Osteoblast (primary cell): Measurements from ENCODE around the gene NRK. TPM values are rescaled to one million over a fixed set of nuclear protein-coding genes. Genes with fewer than 3 reads are reported as not detected.

Experiments used
- DNase-seq: peaks from one replicate; pipeline ENCODE4 v3.0.0; 2011; ENCODE audit warnings: low spot score, mixed read lengths; ENCODE audit not compliant: insufficient read length; ENCODE audit errors: missing footprints
- H2AFZ ChIP-seq: 2 replicates; pipeline ENCODE4 v1.6.0; 2011; ENCODE audit warnings: mild to moderate bottlenecking, low read length
- H3K27ac ChIP-seq: 2 replicates; pipeline ENCODE4 v1.5.1; 2011; ENCODE audit warnings: mild to moderate bottlenecking, low read depth, low read length, moderate library complexity
- H3K27me3 ChIP-seq: 2 replicates; pipeline ENCODE4 v1.6.0; 2012; ENCODE audit warnings: mild to moderate bottlenecking, control low read depth, inconsistent platforms, low read length, moderate library complexity; ENCODE audit not compliant: insufficient read depth
- H3K36me3 ChIP-seq: 2 replicates; pipeline ENCODE4 v1.5.1; 2011; ENCODE audit warnings: mild to moderate bottlenecking, low read length, control low read depth, moderate library complexity; ENCODE audit not compliant: insufficient read depth
- H3K4me1 ChIP-seq: 2 replicates; pipeline ENCODE4 v1.5.1; 2011; ENCODE audit warnings: mild to moderate bottlenecking, low read length, control low read depth, moderate library complexity; ENCODE audit not compliant: insufficient read depth
- H3K4me2 ChIP-seq: 2 replicates; pipeline ENCODE4 v1.6.0; 2011; ENCODE audit warnings: mild to moderate bottlenecking, low read length; ENCODE audit not compliant: insufficient read depth
- H3K4me3 ChIP-seq: fragments of 200-600 bp; sonication (generic); 3 replicates; pipeline ENCODE4 v1.5.1; 2012; ENCODE audit warnings: mild to moderate bottlenecking, low read length, inconsistent platforms; ENCODE audit not compliant: insufficient read depth
- H3K79me2 ChIP-seq: 2 replicates; pipeline ENCODE4 v1.6.0; 2012; ENCODE audit warnings: mild to moderate bottlenecking, low read length, control low read depth, inconsistent platforms; ENCODE audit not compliant: insufficient read depth
- H3K9me3 ChIP-seq: 2 replicates; pipeline ENCODE4 v1.5.1; 2011; ENCODE audit warnings: low read depth, low read length, control low read depth
- H4K20me1 ChIP-seq: 2 replicates; pipeline ENCODE4 v1.6.0; 2012; ENCODE audit warnings: mild to moderate bottlenecking, low read length, control low read depth; ENCODE audit not compliant: insufficient read depth
- CTCF ChIP-seq: IDR thresholded peaks from 2 replicates; pipeline ENCODE4 v1.5.1; 2011; ENCODE audit warnings: mild to moderate bottlenecking, low read depth, low read length, moderate library complexity; ENCODE audit errors: extremely low read depth
- total RNA-seq: library from RNA; depleted of rRNA; stranded (reverse); fragments of >200 nt; gene quantifications from 2 replicates; pipeline ENCODE4 v1.2.3, GENCODE V29; 2012

NRK gene
- total RNA-seq, 1 donor: under 0.01 TPM

DNA sequence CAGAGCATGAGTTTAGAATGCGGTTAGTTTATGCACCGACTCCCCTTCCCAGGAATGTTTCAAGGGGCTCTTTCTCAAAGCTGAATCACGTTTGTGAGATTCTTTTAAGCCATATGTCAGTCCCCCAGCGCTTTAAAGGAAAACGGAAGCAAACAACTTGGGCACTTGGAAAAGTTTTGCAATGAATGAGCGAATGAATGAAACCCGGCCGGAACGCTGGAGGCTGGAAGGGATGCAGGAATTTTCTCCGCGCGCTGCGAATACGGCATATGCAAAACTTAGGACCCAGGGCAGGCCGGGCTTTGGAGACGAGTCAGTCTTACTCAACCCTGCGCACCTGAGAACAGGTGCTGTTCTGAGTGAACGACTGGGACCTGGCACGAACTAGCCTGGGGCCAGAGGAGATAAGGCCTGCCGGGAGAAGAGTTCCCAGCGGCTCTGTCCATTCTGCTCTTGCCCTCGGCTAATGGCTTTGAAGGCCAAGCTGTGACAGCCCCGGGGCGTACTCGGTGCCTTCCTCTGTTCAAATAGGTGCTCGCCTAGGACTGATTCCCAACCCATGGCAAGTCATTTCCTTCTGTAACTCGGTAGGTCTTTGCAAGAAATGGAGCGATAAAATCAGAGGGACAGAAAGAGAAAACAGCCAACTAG, 743 bp upstream of the NRK start:
- H3K4me1 ChIP-seq: no peaks in the 10 kb centered on the region
- no peak overlapping the region for H3K4me2 ChIP-seq
- TF ChIP-seq CTCF: no peak
- H2AFZ ChIP-seq: no peak overlapping the region
- peak overlapping the region; percentile 16 for H3K4me3 ChIP-seq
- peak; percentile 61 for DNase-seq
- no peaks in the 10 kb centered on the region for H3K79me2 ChIP-seq
- no peaks in the 10 kb centered on the region for H3K9me3 ChIP-seq
- H3K27me3 ChIP-seq: peaks cover 16% of the 10 kb centered on the region
- no peaks in the 10 kb centered on the region for H3K36me3 ChIP-seq
- no peaks in the 10 kb centered on the region for H4K20me1 ChIP-seq
- H3K27ac ChIP-seq: no peak overlapping the region

- H3K4me2 ChIP-seq: no peak overlapping the region
- no peak overlapping the region for H3K27ac ChIP-seq
- H3K9me3 ChIP-seq: no peaks in the 10 kb centered on the region
- no peak overlapping the region for H2AFZ ChIP-seq
- no peak for TF ChIP-seq CTCF
- no peaks in the 10 kb centered on the region for H3K79me2 ChIP-seq
- H3K36me3 ChIP-seq: no peaks in the 10 kb centered on the region
- H3K27me3 ChIP-seq: peaks cover 18% of the 10 kb centered on the region
- DNase-seq: peak; percentile 13
- no peak overlapping the region for H3K4me3 ChIP-seq
- H3K4me1 ChIP-seq: no peaks in the 10 kb centered on the region
- no peaks in the 10 kb centered on the region for H4K20me1 ChIP-seq
Observed at GRCh38 chrX:105823092-105823455, 735 bp downstream of the NRK start.

- no peak overlapping the region for H2AFZ ChIP-seq
- H3K4me2 ChIP-seq: no peak overlapping the region
- H3K4me1 ChIP-seq: no peaks in the 10 kb centered on the region
- no peak for DNase-seq
- H3K36me3 ChIP-seq: no peaks in the 10 kb centered on the region
- TF ChIP-seq CTCF: no peak
- peaks cover 3% of the 10 kb centered on the region for H3K27me3 ChIP-seq
- no peaks in the 10 kb centered on the region for H3K9me3 ChIP-seq
- H3K27ac ChIP-seq: no peak overlapping the region
- H4K20me1 ChIP-seq: no peaks in the 10 kb centered on the region
- H3K4me3 ChIP-seq: no peak overlapping the region
- H3K79me2 ChIP-seq: no peaks in the 10 kb centered on the region
Observed at GRCh38 chrX:105829011-105829410, 6.7 kb downstream of the NRK start.

- Histone ChIP-seq H3K36me3 (no peaks in the 10 kb centered on the region), H3K9me3 (no peaks in the 10 kb centered on the region), H3K79me2 (no peaks in the 10 kb centered on the region), H2AFZ (no peak overlapping the region), H3K4me1 (no peaks in the 10 kb centered on the region), H3K27ac (no peak overlapping the region), H3K27me3 (no peaks in the 10 kb centered on the region), H3K4me2 (no peak overlapping the region), H3K4me3 (no peak overlapping the region), H4K20me1 (no peaks in the 10 kb centered on the region)
- no peak for DNase-seq
- no peak for TF ChIP-seq CTCF
Observed at GRCh38 chrX:105837232-105837631, 14.9 kb downstream of the NRK start.
